OCI-LY3 (cell line): ENCODE data around the gene AIG1.

ENCODE experiments used
- H2AFZ ChIP-seq: fragments of 200-600, 300-600 bp; shearing (Covaris generic); 2 replicates; pipeline ENCODE4 v1.6.0; 2014; ENCODE audit warnings: antibody characterized with exemption, low read depth, low read length
- H3K27ac ChIP-seq: fragments of 200-600, 300-600 bp; sonication (generic); 2 replicates; pipeline ENCODE4 v1.5.1; 2014; ENCODE audit warnings: mild to moderate bottlenecking, low read length, moderate library complexity, mixed read lengths
- H3K27me3 ChIP-seq: fragments of 200-600, 300-600 bp; sonication (generic); 2 replicates; pipeline ENCODE4 v1.6.1; 2014; ENCODE audit warnings: low read depth, low read length, mixed read lengths
- H3K36me3 ChIP-seq: fragments of 200-600, 300-600 bp; sonication (generic); replicated peaks from 2 replicates; pipeline ENCODE3; 2014; ENCODE audit warnings: low read depth, low read length, mixed read lengths
- H3K4me1 ChIP-seq: fragments of 300-600, 200-600 bp; sonication (generic); 2 replicates; pipeline ENCODE4 v1.6.1; 2014; ENCODE audit warnings: low read length, mixed read lengths
- H3K4me2 ChIP-seq: fragments of 200-600, 300-600 bp; sonication (generic); 2 replicates; pipeline ENCODE4 v1.6.1; 2014; ENCODE audit warnings: low read length, mixed read lengths
- H3K4me3 ChIP-seq: fragments of 300-600, 200-600 bp; sonication (generic); 2 replicates; pipeline ENCODE4 v1.5.1; 2014; ENCODE audit warnings: antibody characterized with exemption, mild to moderate bottlenecking, low read length, moderate library complexity
- H3K79me2 ChIP-seq: fragments of 300-600, 200-600 bp; shearing (Covaris generic); 2 replicates; pipeline ENCODE4 v1.6.1; 2014; ENCODE audit warnings: mild to moderate bottlenecking, low read length, mixed read lengths
- H3K9ac ChIP-seq: fragments of 300-600, 200-600 bp; shearing (Covaris generic); 2 replicates; pipeline ENCODE4 v1.6.0; 2014; ENCODE audit warnings: mild to moderate bottlenecking, low read length, moderate library complexity
- H3K9me3 ChIP-seq: fragments of 200-600, 300-600 bp; shearing (Covaris generic); 2 replicates; pipeline ENCODE4 v1.6.1; 2014; ENCODE audit warnings: low read length, mixed read lengths; ENCODE audit not compliant: insufficient read depth
- H4K20me1 ChIP-seq: fragments of 200-600, 300-600 bp; sonication (generic); 2 replicates; pipeline ENCODE4 v1.6.1; 2016; ENCODE audit warnings: low read length, mixed read lengths; ENCODE audit not compliant: insufficient read depth
- CTCF ChIP-seq: fragments of 200-600, 300-600 bp; sonication (generic); IDR thresholded peaks from 2 replicates; pipeline ENCODE4 v1.5.1; 2014; ENCODE audit warnings: antibody characterized with exemption, low read length, low read depth
- EZH2phosphoT487 ChIP-seq: fragments of 200-600 bp; shearing (Covaris generic); IDR thresholded peaks from 2 replicates; pipeline ENCODE4 v1.6.1; 2018; ENCODE audit warnings: antibody characterized with exemption, mixed run types, low read depth

Gene AIG1

DNA sequence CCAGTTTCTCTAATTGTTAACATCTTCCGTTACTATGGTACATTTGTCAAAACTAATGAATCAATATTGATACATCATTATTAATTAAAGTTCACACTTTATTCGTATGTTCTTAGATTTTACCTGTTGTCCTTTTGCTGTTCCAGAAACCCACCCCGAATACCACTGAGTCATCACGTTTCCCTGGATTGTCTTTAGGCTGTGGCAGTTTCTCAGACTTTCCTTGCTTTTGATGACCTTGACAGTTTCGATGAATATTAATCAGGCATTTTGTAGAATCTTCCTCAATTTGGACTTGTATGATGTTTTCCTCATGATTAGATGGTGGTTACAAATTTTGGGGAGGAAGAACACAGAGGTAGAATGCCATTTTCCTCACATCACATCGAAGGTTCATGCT lies 39.1 kb upstream of the AIG1 start:
- Histone ChIP-seq H3K27me3 (no peaks in the 10 kb centered on the region), H4K20me1 (no peaks in the 10 kb centered on the region), H3K79me2 (no peaks in the 10 kb centered on the region), H3K27ac (no peak overlapping the region), H3K9ac (no peak overlapping the region), H3K4me3 (no peak overlapping the region), H3K4me1 (no peaks in the 10 kb centered on the region), H3K9me3 (peaks cover 1% of the 10 kb centered on the region; the same call in 1 of the 2 replicates), H3K4me2 (no peak overlapping the region), H3K36me3 (peaks cover 2% of the 10 kb centered on the region), H2AFZ (no peak overlapping the region)
- TF ChIP-seq CTCF (no peak), EZH2phosphoT487 (no peak)

- TF ChIP-seq EZH2phosphoT487 (no peak), CTCF (no peak)
- H4K20me1 ChIP-seq = no peaks in the 10 kb centered on the region
- H3K4me3 ChIP-seq = no peak overlapping the region
- H3K9me3 ChIP-seq = no peaks in the 10 kb centered on the region; the same call in 1 of the 2 replicates
- H3K36me3 ChIP-seq = peaks cover 2% of the 10 kb centered on the region
- no peak overlapping the region for H3K4me2 ChIP-seq
- H3K4me1 ChIP-seq = peaks cover 3% of the 10 kb centered on the region; the same call in 1 of the 2 replicates
- no peaks in the 10 kb centered on the region for H3K27me3 ChIP-seq
- H3K27ac ChIP-seq = no peak overlapping the region
- H3K9ac ChIP-seq = no peak overlapping the region
- H2AFZ ChIP-seq = no peak overlapping the region
- no peaks in the 10 kb centered on the region for H3K79me2 ChIP-seq
Observed at GRCh38 chr6:143022587-143022986, 38.1 kb upstream of the AIG1 start.

GRCh38 chr6:143023695-143024094 lies 37.0 kb upstream of the AIG1 start:
- Histone ChIP-seq H3K4me1 (peaks cover 3% of the 10 kb centered on the region; the same call in 1 of the 2 replicates), H3K9ac (no peak overlapping the region), H3K79me2 (no peaks in the 10 kb centered on the region), H3K4me2 (no peak overlapping the region), H2AFZ (no peak overlapping the region), H3K27me3 (no peaks in the 10 kb centered on the region), H3K36me3 (peaks cover 2% of the 10 kb centered on the region), H4K20me1 (no peaks in the 10 kb centered on the region), H3K27ac (no peak overlapping the region), H3K4me3 (no peak overlapping the region), H3K9me3 (no peaks in the 10 kb centered on the region; the same call in 1 of the 2 replicates)
- TF ChIP-seq EZH2phosphoT487 = no peak
- no peak for TF ChIP-seq CTCF

DNA sequence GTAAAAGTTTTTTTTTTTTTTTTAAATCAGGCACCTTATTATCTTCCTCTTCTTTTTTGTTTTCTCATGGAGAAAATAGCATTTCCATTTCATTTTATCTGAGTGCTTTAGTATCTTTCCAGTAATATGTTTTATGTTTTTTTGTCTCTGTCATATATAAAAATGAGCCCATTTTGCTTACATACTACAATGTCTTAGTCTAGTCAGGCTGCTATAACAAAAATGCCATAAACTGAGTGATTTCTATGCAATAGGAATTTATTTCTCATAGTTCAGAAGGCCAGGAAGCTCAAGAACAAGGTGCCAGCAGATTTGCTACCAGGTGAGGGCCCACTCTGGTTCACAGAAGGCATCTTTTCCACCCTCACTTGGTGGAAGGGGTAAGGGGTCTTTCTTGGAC lies 35.7 kb upstream of the AIG1 start:
- Histone ChIP-seq H3K27ac (no peak overlapping the region), H3K79me2 (no peaks in the 10 kb centered on the region), H3K4me3 (no peak overlapping the region), H3K27me3 (no peaks in the 10 kb centered on the region), H3K4me2 (no peak overlapping the region), H3K36me3 (peaks cover 2% of the 10 kb centered on the region), H4K20me1 (no peaks in the 10 kb centered on the region), H3K4me1 (peaks cover 3% of the 10 kb centered on the region; the same call in 1 of the 2 replicates), H2AFZ (no peak overlapping the region), H3K9ac (no peak overlapping the region), H3K9me3 (no peaks in the 10 kb centered on the region; the same call in 1 of the 2 replicates)
- TF ChIP-seq CTCF (no peak), EZH2phosphoT487 (no peak)
